GM19324 (cell line): Measurements from ENCODE around the gene SECISBP2.

Experiments
- ATAC-seq: cut with Tn5 transposase; IDR thresholded peaks from one replicate; pipeline ENCODE4 v1.9.1; 2021; ENCODE audit warnings: mild to moderate bottlenecking, moderate library complexity; ENCODE audit not compliant: unreplicated experiment, low FRiP score

Gene SECISBP2

DNA sequence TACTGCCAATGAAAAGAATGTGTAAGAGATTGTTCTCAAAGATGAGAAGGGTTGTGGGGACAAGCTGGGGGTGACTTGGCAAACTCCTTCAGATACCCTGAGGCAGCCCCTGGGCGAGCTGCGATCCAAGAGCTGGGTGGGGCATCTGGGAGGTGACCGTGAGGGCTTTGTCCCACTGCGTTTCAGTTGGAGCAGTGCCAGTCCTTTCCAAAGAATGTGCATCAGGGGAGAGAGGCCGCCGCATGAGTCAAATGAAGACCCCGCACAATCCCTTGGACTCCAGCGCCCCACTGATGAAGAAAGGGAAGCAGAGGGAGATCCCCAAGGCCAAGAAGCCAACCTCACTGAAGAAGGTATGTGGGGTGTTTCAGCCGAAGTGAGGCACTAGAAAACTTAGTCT is 28.4 kb downstream of the SECISBP2 start:
- ATAC-seq: no peak

DNA sequence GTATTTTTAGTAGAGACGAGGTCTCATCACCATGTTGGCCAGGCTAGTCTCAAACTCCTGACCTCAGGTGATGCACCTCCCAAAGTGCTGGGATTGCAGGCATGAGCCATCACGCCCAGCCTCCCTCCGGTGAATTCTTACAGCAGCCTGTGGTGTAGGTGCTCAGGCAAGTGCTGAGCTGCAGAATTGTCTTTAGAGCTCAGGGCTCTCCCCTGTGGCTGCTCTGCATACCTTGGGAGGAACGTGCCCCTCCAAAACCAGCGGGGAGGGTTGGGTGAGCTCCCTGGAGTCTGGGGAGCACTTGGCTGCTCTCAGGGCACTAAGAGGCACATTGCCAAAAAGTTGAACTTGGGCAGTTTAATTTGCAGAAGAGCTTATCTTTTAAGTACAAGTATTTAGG is 29.4 kb downstream of the SECISBP2 start:
- ATAC-seq: no peak

DNA sequence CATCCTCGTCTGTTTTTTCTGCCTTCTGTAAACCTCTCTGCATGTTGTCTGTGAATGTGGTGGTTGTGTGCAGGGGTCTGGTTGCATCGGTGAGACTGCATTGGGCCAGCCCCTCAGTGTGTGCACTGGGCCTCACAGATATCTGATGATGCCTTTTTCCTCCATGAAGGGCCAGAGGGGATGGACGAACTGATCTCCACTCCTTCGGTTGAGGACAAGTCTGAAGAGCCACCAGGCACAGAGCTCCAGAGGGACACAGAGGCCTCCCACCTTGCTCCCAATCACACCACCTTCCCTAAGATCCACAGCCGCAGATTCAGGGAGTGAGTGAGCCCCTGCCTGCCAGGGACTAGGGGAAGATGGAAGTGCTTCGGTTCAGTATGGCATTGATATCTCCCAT is 31.3 kb downstream of the SECISBP2 start:
- ATAC-seq: no peak

DNA sequence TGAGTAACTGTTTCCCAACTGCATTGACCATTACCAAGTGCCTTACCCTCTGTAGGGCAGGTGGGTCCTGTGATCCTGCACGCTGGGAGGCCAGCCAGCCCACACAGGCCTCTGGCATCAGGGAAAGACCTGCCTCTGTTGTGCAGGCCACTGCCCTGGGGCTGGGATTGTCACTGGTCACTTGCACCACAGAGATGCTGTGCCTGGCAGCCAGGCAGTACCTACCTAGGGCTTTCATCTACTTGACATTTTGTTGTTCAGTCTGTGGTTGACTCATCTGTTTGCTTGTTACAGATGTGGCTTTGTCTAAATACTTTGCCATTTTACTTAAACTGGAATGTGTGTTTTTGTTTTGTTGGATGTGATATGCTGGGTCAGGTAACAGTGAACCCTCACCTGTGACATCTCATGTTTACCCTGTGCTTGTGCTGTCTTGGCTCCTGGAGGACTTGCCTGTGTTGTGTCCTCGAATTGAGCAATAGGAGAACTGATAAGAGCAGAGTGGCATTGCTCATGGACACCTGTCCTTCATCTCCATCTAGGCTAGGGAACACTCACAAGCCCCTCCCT is 32.8 kb downstream of the SECISBP2 start:
- ATAC-seq: no peak

GRCh38 chr9:89351584-89352300 is 33.4 kb downstream of the SECISBP2 start:
- no peak for ATAC-seq

DNA sequence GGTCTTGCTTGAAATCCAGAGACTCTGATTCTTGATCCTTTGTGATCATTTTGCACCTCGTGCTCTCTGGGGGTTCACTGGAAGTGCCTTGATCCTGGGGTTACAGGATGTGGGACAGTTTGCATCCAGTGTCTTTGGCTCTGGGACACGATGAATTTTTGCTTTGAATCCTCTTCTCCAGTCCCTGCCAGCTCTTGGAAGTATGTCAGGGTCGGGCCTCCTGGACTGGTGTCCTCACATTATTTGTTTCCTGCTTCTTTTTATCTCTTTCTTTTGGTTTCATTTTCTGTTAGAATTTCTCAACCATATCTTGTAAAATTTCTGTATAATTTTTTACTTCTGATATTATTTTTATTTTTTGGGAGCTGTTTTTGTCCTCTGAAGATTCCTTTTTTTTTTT is 34.2 kb downstream of the SECISBP2 start:
- no peak for ATAC-seq

DNA sequence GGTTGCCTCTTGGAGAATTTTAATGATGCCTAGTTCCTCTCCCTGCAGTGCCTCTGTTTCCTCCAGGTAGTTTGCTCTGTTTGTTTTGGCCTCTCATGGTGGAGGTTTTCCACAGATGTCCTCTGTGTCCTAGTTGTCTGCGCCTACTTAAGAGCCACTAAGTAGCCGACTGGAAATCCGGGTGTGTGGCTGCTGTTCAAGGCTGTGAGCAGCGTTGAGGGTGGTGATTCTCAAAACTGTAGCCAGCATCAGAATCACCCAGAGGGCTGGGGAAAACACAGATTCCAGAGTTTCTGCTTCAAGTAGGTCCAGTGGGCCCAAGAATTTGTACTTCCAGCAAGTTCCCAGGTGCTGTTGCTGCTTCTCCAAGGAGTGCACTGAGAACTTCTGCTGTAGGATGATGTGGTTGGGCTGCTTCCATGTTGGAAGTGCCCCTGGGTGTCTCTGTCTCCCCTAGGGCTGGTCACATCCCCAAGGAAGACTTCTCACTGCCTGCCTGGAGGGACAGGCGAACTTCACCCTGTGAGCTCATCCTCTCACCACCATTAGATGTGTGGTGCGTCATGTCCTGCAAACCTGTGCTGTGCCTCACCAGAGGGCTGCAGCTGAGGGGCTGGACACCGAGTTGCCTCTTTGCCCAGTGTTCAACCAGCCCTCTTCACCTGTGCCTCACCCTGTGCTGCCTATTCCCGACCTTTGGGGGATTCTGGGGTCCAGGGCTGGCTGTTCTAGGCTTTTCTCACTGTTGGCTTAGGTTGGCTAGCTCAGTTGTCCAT is 34.8 kb downstream of the SECISBP2 start:
- no peak for ATAC-seq

DNA sequence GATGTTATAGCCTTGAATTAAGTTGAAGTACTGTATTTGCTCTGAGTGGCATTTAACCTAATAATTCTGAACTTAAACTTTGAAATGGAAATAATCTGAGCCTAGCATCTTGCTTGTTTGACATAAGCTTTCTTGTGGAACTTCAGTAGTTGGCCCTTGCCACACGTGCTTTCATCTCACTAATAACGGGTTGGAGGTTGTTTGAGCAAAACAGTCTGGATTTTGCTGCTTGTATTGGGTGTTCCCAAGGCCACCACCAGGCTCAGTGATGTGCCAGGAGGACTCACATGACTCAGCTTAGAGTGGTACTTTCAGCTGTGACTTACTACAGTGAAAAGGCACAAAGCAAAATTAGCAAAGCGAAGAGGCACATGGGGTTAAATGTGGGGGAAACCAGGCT is 35.7 kb downstream of the SECISBP2 start:
- ATAC-seq: no peak

DNA sequence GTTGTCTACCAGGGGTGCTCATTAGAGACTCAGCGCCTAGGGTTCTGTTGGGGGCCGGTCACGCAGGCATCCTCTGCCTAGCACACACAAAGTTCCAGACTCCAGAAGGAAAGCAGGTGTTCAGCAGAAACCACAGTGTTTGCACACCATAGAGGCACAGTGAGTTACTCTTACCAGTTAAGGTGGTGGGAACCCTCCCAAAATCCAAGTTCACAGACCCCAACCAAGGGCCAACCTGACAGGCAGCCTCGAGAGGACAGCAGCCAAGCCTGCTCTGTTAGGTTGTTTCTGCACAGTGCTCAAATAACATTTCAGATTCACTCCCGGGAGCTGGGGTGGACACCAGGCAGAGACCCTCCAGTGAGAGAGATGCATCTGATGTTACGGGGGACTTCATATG is 36.2 kb downstream of the SECISBP2 start:
- no peak for ATAC-seq

DNA sequence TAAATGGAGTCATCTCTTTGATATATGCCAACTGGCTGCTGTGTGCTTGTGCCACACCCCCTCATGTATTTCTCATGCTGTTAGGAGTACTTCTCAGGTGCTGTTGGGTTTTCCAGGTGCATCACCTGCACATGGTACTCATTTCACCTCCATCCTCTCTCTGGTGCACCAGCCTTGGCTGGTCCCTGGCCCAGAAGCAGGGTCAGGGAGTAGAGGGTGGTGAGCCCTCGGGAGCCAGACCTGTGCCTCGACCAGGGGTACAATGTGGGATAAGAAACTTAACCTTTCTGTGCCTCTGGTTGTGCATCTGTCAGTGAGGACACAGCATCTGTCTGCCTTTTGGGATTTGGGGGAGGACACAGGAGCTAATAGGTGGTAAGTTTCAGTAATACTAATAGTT is 38.5 kb downstream of the SECISBP2 start:
- ATAC-seq: no peak

- no peak for ATAC-seq
Measured at GRCh38 chr9:89357331-89358197, 39.3 kb downstream of the SECISBP2 start.

- no peak for ATAC-seq
Measured at GRCh38 chr9:89358376-89358916, 40.1 kb downstream of the SECISBP2 start.

DNA sequence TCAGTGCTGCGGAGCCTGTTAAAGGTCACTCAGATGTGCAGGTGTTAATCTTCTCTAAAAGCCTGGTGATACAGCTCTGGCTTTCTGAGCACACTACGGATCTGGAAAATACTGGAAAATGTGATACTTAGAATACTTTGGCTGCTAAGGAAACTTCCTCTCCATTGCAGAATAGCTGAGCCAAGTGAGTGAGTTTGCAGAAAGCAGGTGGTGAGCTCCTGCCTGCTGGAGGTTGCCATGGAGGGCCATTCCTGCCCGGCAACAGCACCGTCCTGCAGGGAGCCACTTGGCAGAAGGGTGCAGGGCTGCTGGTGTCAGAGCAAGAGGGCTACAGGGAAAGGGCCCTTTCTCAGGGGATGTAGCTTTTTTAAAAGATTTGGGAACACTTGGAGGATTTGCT is 40.7 kb downstream of the SECISBP2 start:
- no peak for ATAC-seq

DNA sequence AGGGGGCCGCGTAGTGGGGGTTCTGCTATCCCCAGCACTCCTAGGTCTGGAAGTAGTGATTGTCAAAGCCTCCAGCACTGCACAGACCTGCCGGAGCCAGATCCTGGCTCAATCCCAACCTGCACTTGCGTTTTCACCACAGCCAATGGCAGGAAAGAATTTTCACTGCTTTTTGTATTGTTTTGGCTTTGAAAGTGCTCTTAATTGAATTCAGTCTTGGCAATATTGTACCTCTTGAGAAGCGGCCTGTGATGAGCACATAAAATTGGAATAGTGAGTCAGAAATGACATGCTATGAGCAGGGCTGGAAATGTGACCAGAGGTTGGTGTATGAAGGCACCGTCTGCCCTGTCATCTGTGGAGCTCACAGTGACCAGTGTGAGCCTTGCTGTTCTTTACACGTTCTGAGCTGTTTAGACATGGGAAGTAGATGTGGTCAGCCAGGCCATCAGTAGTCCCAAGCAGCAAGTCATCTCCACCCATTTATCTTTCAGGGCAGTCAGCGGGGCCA is 41.5 kb downstream of the SECISBP2 start:
- no peak for ATAC-seq

GRCh38 chr9:89360465-89360864 is 42.2 kb downstream of the SECISBP2 start:
- no peak for ATAC-seq

DNA sequence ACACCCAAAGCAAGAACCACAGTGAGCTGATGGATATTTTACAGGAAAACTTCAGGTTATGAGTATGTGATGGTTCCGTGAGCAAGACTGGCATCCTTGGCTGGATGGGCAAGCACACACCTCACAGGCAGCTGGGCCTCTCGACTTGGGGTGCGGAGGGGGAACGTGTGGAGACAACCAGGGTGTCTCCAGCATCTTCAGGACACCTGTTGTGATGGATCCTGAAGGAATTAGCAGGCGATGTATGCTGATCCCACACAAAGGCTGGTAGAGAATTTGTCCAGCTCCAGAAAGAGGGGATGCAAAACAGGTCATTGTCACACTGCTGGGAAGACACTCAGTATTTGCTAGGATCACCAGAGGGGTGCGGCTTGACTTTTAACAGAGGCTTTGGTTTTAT is 42.7 kb downstream of the SECISBP2 start:
- no peak for ATAC-seq

DNA sequence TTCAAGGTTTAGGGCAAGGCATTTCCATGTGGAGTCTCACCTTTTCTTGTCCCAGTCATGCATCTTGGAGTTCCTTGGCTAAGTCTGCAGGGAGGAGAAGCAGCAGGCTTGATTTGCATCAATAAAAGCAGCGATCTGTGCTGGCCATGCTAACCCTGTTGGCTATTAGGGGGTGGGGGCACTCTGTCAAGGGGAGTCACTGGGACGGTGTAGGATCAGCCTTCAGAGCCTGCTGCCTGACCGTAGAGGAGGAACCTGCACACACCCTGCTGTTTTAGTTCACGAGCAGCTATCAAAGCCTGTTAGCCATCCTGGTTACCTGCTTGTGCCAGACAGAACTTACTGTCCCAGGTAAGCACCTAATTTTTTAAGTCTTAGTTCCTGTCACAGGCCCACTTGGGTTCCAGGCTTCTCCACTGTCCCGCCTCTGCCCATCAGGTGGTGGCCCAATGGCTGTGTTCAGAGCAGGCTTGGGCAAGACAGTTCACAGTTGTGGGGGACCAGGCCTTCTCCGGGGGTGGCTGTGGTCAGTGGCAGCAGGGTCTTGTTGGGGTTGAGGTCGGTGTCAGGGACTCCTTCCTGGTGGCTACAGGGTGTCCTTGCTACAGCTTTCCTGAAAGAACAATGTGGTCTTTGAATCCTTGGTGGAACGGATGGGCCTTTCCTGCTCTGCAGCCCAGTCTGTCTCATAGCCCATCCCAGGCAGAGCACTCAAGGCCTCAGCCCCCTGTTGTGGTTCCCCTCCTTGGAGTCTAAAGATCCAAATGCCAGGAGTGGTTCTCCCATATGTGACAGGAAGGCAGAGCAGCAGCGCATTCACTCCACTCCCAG is 43.7 kb downstream of the SECISBP2 start:
- ATAC-seq: no peak

DNA sequence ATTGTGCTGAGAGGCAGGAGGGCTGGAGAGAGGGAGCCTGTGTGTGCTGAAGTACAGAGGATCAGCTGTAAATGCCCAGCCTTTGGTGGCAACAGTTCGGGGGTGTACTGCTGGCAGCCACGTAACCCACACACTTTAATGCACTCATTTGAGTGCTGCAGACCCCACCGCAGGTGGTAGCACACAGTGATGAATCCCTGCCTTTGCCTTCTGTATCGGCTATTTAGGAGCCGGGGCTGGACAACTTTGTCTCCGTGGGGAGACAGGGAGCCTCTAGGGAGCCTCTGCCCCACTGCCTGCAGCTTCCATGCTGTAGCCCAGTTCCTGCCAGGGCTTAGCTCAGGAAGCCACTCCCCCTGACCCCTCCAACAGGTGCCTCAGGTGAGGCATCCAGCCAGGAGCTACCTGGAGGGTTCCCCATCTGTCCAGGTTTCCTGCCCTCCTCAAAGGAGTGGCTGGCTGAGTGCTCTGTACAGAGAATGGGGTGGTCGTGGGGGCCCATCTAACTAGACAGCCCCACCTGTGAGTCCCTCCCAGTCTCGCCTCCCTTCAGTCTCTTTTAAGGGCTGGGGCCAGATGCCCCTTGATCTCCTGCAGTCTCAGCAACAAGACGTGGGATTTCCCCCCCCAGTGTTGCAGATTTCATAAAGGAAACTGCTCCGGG is 44.5 kb downstream of the SECISBP2 start:
- no peak for ATAC-seq

DNA sequence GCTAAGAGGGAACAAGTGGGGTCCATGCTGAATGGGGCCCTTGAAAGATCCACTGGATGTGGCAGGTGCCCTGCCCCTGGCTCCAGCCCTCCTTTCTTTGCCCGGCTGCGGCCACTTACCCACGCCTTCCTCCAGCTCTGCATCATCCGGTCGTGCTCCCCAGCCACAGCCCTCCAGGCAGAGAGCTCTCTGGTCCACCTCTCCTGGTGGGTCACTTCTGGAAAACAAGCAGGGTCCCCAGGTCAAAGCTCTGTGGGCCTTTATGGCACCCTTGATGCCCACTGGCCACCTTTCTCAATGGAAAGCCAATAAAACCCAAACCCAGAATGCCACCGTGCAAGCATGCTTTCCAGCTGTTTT is 45.0 kb downstream of the SECISBP2 start:
- ATAC-seq: no peak
